Renal cortex interstitium (tissue), 11 donors: Measurements from ENCODE around the gene CDK4. TPM values are rescaled to one million over a fixed set of nuclear protein-coding genes. Genes with fewer than 3 reads are reported as not detected.
A peak's percentile ranks its signal among the peaks of the same experiment; 100 is the strongest.

Experiments used
- DNase-seq, 11 donors: peaks; one replicate each; pipeline ENCODE4 v3.0.0-alpha.2; 2013; ENCODE audit warnings: low read depth in 9 of 11, low spot score in 4 of 11; ENCODE audit errors: extremely low read depth in 1 of 11
- polyA plus RNA-seq, 3 donors: library from polyadenylated mRNA; unstranded; fragments of 120-200 nt; gene quantifications; one replicate each; pipeline ENCODE4 v1.2.1, GENCODE V29; 2013; ENCODE audit not compliant: insufficient read length in 3 of 3

CDK4 gene
- polyA plus RNA-seq, 3 donors, result 218 to 260 (median 221) TPM

GRCh38 chr12:57762463-57762862, 10.4 kb upstream of the CDK4 start:
- DNase-seq, result no peak

DNA sequence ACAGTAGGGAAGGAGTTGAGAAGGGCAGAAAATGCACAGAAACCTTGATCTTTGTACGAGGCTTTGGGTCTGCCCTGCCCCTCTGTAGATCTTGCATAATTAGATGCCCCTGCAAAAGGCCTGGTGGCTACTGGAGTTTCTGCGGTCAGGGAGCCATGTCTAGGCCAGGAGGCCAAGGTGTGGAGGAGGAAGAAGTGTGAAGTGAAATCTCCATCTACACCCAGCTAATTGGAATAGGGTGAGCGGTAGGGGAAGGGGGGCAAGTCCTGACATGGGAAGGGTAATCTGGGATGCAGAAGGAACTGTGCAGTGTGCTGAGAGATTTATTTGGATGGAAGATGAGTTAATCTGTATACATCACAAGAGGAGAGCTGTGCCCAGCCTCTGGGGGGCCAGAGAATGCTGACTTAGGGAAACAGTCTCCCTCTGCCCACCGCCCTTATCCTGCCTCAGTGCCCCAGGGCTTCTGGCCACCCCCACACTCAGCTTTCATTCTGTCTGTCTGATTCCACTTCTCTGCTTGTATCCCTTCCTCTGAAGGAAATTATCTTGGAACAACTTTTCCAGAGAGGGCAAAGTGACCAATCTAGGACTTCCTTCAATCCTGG, 9.4 kb upstream of the CDK4 start:
- DNase-seq, result no peak

- no peak for DNase-seq
Measured at GRCh38 chr12:57760347-57760982, 8.4 kb upstream of the CDK4 start.

DNA sequence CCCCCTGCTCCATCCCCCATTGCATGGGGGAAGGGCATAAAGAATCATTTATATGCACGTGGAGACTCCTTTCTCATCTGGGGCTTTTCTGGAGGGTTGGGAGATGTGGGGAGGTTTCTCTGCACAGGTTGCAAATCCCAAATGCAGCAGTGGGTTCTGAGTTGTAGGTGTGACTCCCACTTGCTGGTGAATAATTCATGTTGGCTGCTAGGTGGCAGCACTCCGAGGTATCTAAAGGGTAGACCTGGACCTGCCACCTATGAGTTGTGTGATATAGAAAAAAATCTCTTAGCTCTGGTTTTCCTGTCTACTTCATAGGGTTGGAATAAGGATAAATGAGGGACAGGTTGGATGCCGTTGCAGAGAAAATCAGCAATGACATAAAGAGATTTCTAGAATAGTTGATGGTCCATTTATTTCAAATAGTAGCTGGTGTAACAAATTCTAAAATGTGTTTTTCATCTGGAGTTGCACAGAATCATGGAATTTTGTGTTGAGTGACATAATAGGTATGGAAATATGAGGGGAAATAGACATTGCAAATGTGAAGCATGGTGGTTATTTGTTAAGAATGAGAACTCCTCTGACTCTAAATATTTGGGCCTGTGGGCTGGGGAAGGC, 7.4 kb upstream of the CDK4 start:
- DNase-seq, result no peak

DNA sequence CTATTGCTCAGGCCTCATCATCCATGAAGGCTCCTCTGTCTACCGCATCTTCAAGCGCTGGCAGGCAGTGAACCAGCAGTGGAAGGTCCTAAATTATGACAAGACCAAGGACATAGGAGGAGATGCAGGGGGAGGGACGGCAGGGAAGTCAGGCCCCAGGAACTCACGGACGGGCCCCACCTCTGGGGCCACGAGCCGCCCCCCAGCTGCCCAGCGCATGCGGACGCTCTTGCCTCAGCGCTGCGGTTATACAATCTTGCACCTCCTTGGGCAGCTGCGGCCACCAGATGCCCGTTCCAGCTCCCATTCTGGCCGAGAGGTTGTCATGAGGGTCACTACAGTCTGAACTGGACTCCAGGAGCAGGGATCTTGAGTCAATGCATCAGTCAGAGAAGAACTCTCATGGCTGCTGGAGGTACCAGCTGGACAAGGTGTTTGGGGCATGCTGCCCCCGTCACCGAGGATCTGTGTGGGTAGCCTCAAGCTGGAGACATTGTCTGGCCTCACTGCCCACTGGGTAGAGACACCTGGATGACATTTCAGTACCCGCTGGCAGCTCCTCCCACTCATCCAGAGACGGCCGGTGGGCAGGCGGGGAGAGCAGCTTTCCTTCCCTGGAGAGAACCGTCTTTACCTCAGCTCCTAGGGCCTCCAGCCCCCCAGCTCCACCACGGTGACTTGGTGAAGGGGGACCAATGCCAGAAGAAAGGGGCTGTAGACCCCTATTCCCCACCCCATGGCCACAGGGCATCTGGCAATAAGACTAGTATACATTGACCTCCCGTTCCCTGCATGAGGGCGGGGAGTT, 6.6 kb upstream of the CDK4 start:
- no peak for DNase-seq

GRCh38 chr12:57757771-57758170, 5.7 kb upstream of the CDK4 start:
- DNase-seq, result no peak

GRCh38 chr12:57756406-57757341, 4.6 kb upstream of the CDK4 start:
- DNase-seq, result no peak

DNA sequence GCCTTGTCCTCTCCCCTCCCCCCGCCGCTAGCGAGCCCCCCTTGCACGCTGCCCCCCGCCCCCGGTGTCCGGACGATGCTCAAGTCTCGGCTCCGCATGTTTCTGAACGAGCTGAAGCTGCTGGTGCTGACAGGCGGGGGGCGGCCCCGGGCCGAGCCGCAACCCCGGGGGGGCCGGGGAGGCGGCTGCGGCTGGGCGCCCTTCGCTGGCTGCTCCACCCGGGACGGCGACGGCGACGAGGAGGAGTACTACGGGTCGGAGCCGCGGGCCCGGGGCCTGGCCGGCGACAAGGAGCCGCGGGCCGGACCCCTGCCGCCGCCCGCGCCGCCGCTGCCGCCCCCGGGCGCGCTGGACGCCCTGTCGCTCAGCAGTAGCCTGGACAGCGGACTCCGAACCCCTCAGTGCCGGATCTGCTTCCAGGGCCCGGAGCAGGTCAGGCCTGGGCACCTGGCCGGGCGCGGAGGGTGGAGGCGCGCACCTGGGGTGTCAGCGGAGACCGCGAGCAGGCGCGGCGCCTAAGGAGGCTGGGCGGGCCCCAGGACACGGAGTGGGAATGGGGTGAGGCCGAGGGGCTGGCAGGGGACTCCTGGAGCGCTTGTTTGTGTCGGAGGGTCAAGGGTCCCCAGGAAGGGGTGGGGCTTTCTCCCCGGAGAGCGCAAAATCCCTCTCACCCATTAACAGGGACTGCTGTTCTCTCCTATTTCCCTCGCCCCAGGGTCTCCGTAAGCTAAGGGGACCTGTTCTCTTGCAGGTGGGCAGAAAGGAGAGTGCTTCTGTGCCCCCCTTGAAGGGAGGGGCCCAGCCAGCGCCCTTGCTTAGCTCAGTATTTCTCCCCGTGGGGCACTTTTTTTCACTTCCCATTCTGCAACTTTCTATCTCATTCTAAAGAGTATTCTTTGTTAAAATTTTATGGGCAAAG, 3.6 kb upstream of the CDK4 start:
- no peak for DNase-seq

DNA sequence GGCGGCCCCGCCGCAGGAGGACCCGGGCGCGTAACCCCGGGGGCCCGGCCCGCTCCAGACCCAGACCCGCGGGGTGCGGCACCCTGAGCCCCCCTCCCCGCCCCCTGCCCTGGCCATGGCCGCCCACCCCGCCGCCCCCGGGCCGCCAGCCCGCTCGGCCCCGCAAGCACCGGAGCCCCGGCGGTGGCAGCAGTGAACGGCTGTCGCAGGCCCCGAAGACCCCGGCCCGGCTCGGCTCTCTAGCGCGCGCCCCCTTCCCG, 3.0 kb upstream of the CDK4 start:
- DNase-seq, result no peak

- DNase-seq, result peak in 1 of 11 donors; percentile 70
Measured at GRCh38 chr12:57754411-57755193, 2.5 kb upstream of the CDK4 start, which contains the start of gene MARCHF9. MARCHF9 (plus strand) TSS chr12:57755103; CDS start chr12:57755529, 426 bp downstream.

GRCh38 chr12:57753756-57754337, 1.7 kb upstream of the CDK4 start:
- no peak for DNase-seq

GRCh38 chr12:57752668-57753000, 524 bp upstream of the CDK4 start:
- no peak for DNase-seq

GRCh38 chr12:57751432-57751787, 700 bp downstream of the CDK4 start:
- DNase-seq, result no peak

GRCh38 chr12:57750561-57751431, 1.3 kb downstream of the CDK4 start:
- no peak for DNase-seq

- no peak for DNase-seq
Measured at GRCh38 chr12:57749061-57749460, 3.0 kb downstream of the CDK4 start.

DNA sequence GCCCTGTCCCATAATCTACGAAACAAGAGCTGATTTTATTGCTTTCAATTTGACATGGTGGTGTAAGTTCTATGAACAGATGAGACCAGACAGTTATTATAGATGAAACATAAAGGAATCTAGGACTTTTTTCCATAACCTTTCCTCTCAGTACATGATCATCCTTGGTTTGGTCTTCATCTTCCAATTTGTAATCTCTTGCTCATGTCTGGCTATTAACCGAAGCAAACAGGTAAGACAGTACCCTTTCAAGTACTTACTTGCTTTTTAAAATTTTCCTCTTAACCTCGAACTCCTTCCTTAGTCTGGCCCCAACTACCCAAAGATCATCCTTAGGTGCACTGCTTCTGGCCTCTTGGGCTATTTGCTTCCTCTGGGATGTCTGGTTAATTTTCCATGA, 6.1 kb downstream of the CDK4 start:
- no peak for DNase-seq
